ENCODE data around the gene STK35. TPM values are rescaled to one million over a fixed set of nuclear protein-coding genes. Genes with fewer than 3 reads are reported as not detected.

Gene STK35
- total RNA-seq, 3 donors from 2014 or later: 20.2 to 23.3 (median 22.2) TPM

GRCh38 chr20:2163312-2163711 is 61.7 kb downstream of the STK35 start:
- no peaks in the 10 kb centered on the region for H3K4me1 ChIP-seq (ENCODE audit: low read depth)
- H3K36me3 ChIP-seq (ENCODE audit: low read depth): no peaks in the 10 kb centered on the region
- no peak for ATAC-seq
- intact Hi-C loops (cut with DNase I, micrococcal nuclease): no loop called here
- no peaks in the 10 kb centered on the region for H3K9me3 ChIP-seq
- H3K4me3 ChIP-seq: no peak overlapping the region
- no peak for DNase-seq
- no peak for TF ChIP-seq CTCF (IDR thresholded peaks at IDR 0.05)

GRCh38 chr20:2163757-2164156 is 62.1 kb downstream of the STK35 start:
- intact Hi-C loops (cut with DNase I, micrococcal nuclease): no loop called here

GRCh38 chr20:2164421-2164820 is 62.8 kb downstream of the STK35 start:
- DNase-seq: no peak
- Histone ChIP-seq H3K4me3 (no peak overlapping the region), H3K36me3 (ENCODE audit: low read depth) (no peaks in the 10 kb centered on the region), H3K9me3 (no peaks in the 10 kb centered on the region), H3K4me1 (ENCODE audit: low read depth) (no peaks in the 10 kb centered on the region)
- intact Hi-C loops (cut with DNase I, micrococcal nuclease): no loop called here
- TF ChIP-seq CTCF (IDR thresholded peaks at IDR 0.05): no peak
- ATAC-seq: no peak

More at GRCh38 chr20:2163757-2164156, 62.1 kb downstream of the STK35 start:
- Histone ChIP-seq H3K9me3 (no peaks in the 10 kb centered on the region), H3K4me3 (no peak overlapping the region), H3K36me3 (ENCODE audit: low read depth) (no peaks in the 10 kb centered on the region), H3K4me1 (ENCODE audit: low read depth) (no peaks in the 10 kb centered on the region)
- no peak for DNase-seq
- ATAC-seq: no peak
- TF ChIP-seq CTCF (IDR thresholded peaks at IDR 0.05): no peak

GRCh38 chr20:2164966-2165365 is 63.3 kb downstream of the STK35 start:
- TF ChIP-seq CTCF (IDR thresholded peaks at IDR 0.05): no peak
- DNase-seq (no peak), ATAC-seq (no peak)
- Histone ChIP-seq H3K9me3 (no peaks in the 10 kb centered on the region), H3K4me1 (ENCODE audit: low read depth) (no peaks in the 10 kb centered on the region), H3K4me3 (no peak overlapping the region), H3K36me3 (ENCODE audit: low read depth) (no peaks in the 10 kb centered on the region)
- intact Hi-C loops (cut with DNase I, micrococcal nuclease): no loop called here

GRCh38 chr20:2165871-2166270 is 64.2 kb downstream of the STK35 start:
- H3K4me1 ChIP-seq (ENCODE audit: low read depth): no peaks in the 10 kb centered on the region
- H3K36me3 ChIP-seq (ENCODE audit: low read depth): no peaks in the 10 kb centered on the region
- H3K4me3 ChIP-seq: no peak overlapping the region
- DNase-seq (no peak), ATAC-seq (no peak)
- TF ChIP-seq CTCF (IDR thresholded peaks at IDR 0.05): no peak
- H3K9me3 ChIP-seq: no peaks in the 10 kb centered on the region
- intact Hi-C loops (cut with DNase I, micrococcal nuclease): no loop called here

GRCh38 chr20:2167112-2167511 is 65.5 kb downstream of the STK35 start:
- Histone ChIP-seq H3K4me3 (no peak overlapping the region), H3K36me3 (ENCODE audit: low read depth) (no peaks in the 10 kb centered on the region), H3K9me3 (no peaks in the 10 kb centered on the region), H3K4me1 (ENCODE audit: low read depth) (no peaks in the 10 kb centered on the region)
- no peak for DNase-seq
- intact Hi-C loops (cut with DNase I, micrococcal nuclease): no loop called here
- no peak for ATAC-seq
- no peak for TF ChIP-seq CTCF (IDR thresholded peaks at IDR 0.05)

All from mucosa of descending colon (tissue), 3 donors.